GM12864 (cell line): Measurements from ENCODE around the gene TXNIP.
A peak's percentile ranks its signal among the peaks of the same experiment; 100 is the strongest.

Source experiments
- DNase-seq: peaks from one replicate; pipeline ENCODE4 v3.0.0-alpha.2; 2011; ENCODE audit warnings: low read depth
- H3K4me3 ChIP-seq: 2 replicates; pipeline ENCODE4 v1.5.1; 2011; ENCODE audit warnings: mild to moderate bottlenecking, low read depth, low read length, control low read depth
- CTCF ChIP-seq: IDR thresholded peaks from 2 replicates; pipeline ENCODE4 v1.5.1; 2011; ENCODE audit warnings: low read depth, mild to moderate bottlenecking, moderate library complexity, low read length, control low read depth, inconsistent platforms; ENCODE audit errors: missing control alignments

Gene TXNIP

DNA sequence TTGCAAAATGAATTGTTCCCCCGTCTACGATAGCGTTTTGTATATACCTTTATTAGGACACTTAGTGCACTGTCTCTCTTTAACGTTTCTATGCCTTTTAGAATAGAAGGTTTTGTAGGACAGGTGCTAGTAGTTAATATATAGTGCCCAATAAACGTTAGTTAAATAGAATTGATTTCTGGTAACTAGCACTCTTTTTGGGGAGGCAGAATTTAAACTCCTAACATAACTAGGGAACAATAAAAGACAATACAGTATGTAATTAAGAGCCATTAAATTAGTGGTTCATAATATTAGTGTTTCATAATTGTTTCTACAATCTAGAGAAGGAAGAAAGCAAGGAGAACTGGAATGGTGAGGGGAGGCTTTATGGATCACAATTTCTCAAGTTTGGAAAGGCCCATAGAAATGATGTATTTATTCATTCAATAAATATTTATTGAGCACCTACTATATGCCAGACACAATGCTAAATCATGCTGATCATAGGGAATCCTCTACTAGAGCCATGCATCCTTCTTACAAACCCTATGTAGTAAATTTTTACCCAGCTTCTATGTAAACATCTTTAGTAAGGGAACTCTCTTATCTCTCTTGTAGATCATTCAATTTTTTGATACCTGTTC, 31.1 kb downstream of the TXNIP start:
- H3K4me3 ChIP-seq = peak overlapping the region; percentile 77
- no peak for DNase-seq
- TF ChIP-seq CTCF = no peak

GRCh38 chr1:145964328-145965118, 31.9 kb downstream of the TXNIP start, which contains the start of the genes ANKRD34A and POLR3GL:
Gene ANKRD34A, minus strand, starts transcription at chr1:145964575. Its CDS starts 2,816 bp downstream, at chr1:145961759.
Gene POLR3GL, plus strand, starts transcription at chr1:145964690. Its CDS starts 10,176 bp downstream, at chr1:145974866.
- peak within 1 kb of the TSS; percentile 77 for H3K4me3 ChIP-seq
- TF ChIP-seq CTCF = no peak
- DNase-seq = peak; percentile 91

DNA sequence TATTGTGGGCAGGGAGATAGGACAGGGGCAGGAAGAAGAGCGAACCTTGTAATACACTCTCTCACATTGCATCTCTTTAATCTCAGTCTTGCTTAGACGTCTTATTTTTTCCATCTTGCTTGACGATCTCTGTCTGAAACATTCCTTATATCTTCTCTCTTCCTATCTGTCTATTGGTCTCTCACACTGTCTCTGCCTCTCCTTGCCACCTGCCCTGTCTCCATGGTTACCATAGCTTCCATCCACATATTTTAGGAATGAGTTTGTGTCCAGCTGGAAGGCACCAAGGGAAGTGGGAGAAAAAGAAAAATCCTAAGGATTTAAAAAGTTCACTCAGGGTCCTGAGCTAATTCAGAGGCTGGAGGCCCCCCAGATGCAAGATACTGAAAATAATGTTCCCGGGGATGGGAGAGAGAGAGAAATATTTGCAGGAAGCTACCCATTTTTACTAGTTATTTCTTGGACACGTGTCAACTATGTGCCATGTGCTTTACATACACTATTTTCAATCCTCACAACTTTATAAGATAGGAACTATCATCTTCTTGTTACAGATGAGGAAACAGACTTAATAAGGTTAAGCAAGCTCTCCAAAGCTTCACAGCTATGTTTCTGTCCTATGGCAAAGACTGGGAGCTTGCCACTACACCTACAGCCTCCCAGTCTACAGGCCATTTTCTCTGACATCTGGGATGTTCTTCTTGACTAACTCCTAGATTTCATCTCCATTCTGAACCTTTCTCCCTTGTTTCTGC, 32.9 kb downstream of the TXNIP start:
- H3K4me3 ChIP-seq = peak overlapping the region; percentile 77
- no peak for DNase-seq
- TF ChIP-seq CTCF = no peak

- DNase-seq = no peak
- no peak for TF ChIP-seq CTCF
- H3K4me3 ChIP-seq = peak overlapping the region; percentile 65
Observed at GRCh38 chr1:145962157-145963102, 33.9 kb downstream of the TXNIP start.

GRCh38 chr1:145961425-145962156, 34.8 kb downstream of the TXNIP start:
- H3K4me3 ChIP-seq = peak overlapping the region; percentile 65
- no peak for DNase-seq
- no peak for TF ChIP-seq CTCF
